Activated CD8-positive, alpha-beta memory T cell treated with anti-CD3 and anti-CD28 coated beads for 24 hours (primary cell): ENCODE data around the gene TM4SF18.
"Not testable (repeated sequence)": the region's sequence is repeated elsewhere in the genome, so short reads cannot be mapped to it uniquely, and the experiment has no call there.

Experiments used
- DNase-seq: peaks from one replicate; pipeline ENCODE4 v3.0.0-alpha.2; 2020

Gene TM4SF18, protein sequence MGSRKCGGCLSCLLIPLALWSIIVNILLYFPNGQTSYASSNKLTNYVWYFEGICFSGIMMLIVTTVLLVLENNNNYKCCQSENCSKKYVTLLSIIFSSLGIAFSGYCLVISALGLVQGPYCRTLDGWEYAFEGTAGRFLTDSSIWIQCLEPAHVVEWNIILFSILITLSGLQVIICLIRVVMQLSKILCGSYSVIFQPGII

GRCh38 chr3:149333176-149333859 is at the start of gene TM4SF18:
TSS of gene TM4SF18 (minus strand) at chr3:149333636. CDS start at chr3:149333382, 254 bp downstream.
- no peak for DNase-seq

GRCh38 chr3:149382518-149382917 is 49.1 kb upstream of the TM4SF18 start:
- no peak for DNase-seq

- DNase-seq, result no peak
Measured at GRCh38 chr3:149382101-149382467, 48.6 kb upstream of the TM4SF18 start.

DNA sequence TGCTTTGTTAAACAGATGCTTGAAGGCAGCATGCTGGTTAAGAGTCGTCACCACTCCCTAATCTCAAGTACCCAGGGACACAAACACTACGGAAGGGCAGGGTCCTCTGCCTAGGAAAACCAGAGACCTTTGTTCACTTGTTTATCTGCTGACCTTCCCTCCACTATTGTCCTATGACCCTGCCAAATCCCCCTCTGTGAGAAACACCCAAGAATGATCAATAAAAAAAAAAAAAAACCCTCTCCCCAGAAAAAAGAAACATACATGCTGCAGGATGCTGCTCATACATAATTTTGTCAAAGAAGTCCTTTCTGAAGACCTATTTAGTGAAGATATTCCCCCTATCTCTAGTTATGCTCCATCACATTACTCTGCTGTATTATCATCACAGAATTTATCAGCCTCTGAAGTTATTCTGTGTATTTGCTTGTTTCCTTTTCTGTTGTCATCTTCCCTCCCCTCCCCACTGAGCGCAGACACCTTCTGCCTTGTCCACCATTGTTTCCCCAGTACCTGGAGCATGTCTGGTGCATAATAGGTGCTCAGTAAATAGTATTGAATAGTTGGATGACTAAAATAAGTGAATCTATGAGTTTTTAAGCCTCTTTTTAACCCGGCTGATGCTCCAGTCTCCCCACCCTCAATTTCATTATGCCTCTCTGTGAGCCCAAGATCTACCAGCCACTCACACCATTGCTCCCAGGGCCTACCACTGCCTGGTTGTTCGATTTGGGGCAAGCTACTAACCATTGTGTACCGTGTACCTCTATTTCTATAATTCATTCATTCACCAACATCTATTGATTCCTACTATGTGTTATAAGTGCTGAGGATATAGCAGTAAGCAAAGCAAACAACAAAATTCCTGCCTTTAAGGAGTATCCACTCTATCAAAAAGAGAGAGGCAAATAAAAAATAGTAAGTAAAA is 48.0 kb upstream of the TM4SF18 start:
- no peak for DNase-seq

GRCh38 chr3:149380220-149380619 is 46.8 kb upstream of the TM4SF18 start:
- not testable (repeated sequence) for DNase-seq

DNA sequence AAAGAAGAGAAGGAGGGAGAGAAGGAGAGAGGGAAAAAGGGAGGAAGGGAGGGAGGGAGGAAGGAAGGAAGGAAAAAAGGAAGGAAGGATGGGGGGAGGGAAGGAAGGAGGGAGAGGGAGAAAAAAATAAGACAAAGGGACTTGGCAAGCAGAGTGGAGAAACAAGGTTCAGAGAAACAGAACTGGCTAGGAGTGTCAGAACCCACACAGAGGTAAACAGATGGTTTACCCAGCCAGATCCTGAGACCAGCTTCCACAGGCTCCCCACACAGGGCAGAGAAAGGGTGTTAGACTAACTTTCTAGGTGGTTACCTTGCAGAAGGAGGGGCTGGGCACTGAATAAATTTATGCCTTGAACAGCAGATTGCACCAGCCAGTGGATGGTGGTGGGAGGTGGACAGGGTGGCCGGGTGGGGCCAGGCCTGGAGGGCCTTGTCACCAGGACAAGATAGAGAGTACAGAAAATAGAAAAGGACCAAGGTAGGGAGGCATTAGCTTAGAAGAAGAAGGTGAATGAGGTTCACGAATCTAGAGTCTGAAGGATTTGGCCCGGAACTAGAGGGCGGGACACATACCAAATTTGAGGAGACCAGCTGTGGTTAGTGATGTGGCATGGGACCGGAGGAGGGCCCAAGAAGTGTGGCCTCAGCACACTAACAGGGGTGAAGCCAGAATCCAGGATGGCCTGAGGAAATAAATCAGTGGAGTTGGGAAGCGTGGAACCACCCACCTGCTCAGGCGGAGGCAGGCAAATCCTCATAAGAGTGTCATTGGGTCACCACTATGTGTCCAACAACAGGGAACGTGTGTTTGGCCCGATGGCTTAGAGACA is 45.3 kb upstream of the TM4SF18 start:
- no peak for DNase-seq

DNA sequence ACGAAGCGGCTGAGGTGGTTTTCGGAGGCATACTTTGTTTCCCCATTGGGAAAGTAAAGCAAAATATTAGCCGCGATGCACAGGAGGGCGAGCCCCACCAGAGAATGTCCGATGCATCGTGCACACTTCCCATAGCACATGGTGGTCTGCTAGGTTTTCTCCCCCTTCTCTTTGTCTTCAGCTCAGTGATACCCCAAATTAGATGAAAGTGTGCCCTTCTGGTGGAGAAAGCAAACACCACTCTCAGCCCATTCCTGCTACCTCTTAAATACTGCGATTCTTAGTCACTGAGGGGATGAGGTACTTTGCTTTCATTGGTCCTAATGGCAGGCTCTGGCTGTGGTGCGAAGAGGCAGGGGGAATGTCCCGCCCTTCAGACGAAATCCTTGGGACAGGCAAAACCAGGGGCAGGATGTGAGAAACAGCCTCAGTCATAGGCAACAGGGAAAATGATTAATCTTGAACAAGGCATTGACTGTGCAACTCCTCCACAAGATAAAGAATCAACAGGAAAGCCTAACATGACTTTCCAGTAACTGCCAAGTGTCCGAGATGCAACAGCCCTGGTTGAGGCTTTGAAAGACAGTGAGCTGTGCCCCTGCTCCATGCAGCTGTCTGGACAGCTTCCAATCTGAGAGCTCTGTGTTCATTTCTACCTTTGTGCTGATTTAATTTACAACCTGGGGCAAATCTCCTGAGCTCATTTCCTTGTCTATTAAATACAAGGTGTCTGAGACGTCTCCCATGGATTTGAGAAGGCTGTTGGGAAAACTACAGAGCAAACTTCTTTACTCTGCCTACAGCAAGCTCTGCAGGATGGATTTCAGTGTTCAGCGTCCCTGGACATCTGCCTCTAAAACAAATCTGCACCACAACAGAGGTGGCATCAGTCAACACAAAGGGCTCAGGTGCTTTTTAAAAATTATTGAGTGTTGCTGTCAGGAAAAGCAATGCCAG is 44.2 kb upstream of the TM4SF18 start, which contains the start of gene TM4SF1:
Gene TM4SF1 (minus strand): TSS at position 242 of the 957 bp plus-strand sequence. CDS start 102 bp downstream, at position 140.
- DNase-seq, result no peak

DNA sequence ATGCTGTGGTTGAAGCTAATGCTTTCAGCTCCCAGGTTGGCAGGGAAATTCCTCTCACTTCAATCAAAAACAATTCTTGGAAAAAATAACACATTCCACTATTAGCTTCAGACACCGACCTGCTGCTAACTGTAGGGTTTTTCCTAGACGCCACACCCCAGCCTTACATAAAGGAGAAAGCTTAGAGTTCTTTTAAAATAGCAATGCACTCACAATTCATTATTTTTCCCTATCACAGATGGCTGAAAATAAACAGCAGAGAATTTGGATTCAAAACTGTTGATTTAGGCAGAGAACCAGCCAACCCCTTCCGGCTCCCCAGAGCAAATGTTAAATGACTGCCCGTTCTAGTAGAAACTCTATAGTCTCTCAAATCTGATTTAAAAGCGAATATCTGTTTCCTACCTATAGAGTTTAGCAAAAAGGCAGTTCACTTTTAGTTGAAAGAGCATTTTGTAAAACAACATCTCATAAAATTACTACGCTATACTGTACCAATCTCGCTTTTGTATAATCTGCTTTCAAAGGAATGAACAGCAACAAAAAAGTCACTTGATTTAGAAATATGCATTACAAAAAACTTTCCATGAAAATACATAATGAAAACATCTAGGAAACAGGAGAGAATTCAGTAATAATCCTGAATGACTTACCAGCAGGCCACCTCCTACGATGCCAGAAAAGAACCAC is 43.4 kb upstream of the TM4SF18 start:
- DNase-seq, result no peak

GRCh38 chr3:149375501-149376196 is 42.2 kb upstream of the TM4SF18 start:
- DNase-seq, result no peak

GRCh38 chr3:149374793-149375500 is 41.5 kb upstream of the TM4SF18 start:
- no peak for DNase-seq

- no peak for DNase-seq
Measured at GRCh38 chr3:149374391-149374790, 41.0 kb upstream of the TM4SF18 start.

DNA sequence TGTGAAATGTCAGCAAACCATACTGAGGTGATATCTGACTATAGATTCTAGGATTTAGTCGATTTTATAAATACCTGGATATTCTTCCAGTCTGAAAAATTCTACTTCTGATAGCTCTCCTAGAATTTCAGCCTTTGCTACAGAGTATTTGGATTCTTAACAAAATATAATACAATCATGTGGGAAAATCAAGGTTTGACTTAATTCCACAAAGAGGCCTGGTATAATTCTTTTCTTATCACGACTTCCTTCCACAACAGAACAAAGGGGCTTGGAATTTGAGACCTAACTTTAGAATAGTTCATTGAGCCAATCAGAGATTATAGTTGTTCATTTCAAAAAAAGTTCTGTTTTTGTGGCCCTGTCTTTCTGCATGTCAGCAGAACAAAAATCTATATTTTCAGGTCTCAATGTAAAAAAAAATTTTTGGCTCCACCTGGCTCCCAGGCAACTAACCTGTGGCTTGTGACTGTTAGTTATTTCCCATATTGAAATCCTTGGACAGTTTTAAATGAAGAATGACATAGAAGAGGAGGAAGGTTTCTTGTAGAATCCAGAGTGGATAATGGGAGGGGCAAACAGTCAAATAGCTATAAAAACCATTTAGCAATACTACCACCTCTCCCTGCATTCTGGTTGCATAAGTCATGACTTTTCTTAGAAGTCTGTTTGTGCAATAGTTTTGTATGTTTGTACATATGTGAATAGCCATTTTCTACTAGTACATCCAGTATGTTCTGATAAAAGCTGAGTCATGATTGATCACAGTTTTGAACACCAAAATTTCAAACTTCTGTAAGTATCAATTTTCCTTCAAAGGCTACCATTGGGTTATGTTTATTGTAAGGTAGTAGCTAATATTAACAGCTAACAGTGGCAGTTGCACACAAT is 40.0 kb upstream of the TM4SF18 start:
- DNase-seq, result no peak

DNA sequence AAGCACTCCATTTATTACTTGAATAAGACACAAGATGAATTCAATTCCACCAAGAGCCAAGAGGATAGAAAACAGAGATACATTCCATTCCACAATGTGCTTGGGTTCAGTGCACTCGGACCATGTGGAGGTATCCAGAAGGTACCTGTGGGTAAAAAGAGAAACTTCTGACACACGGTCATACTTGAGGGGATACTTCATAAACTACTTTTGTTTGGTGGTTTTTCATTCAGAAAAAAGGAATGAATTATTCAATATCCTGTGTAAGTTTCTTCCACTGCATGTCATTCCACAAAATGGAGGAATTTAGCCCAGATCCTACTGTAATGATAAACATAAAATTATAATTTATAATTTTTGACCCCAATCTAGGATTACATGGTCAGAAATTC is 38.3 kb upstream of the TM4SF18 start:
- no peak for DNase-seq

DNA sequence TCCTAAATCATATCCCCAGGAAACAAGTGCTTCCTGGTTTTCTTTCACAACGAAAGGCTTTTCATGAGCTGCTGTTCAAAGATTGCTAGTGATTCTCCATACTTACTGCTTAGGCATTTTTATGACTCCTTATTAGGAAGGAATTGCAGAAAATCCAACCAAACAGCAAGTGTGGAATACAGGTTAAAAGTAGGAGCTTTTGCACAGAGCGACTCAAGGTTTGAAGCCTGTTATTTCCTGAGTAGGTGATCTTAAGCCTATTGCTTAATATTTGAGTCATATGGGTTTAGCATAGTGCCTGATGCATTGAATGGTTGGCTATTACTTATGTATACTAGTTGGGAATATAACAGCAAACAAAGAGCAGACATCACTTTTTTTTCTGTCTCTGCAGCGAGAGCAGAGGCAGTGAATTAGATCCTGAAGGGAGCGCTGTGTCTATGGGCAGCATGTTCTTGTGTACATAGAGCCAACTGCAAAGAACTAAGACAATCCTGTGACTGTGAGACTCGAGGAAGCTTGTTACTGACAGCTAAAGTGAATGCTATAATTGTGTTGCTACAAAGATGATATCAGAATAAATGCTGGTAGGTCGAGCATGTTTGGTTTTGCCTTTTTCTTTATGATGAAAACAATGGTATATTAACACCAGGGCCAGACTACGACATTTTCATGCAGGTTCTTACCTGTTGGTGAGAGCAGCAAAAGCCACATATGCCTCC is 37.7 kb upstream of the TM4SF18 start:
- no peak for DNase-seq

- DNase-seq, result no peak
Measured at GRCh38 chr3:149369991-149370866, 36.8 kb upstream of the TM4SF18 start.

GRCh38 chr3:149368674-149369497 is 35.5 kb upstream of the TM4SF18 start:
- no peak for DNase-seq
